GM19467 (cell line): ENCODE data around the gene LGALS9B.
"Not testable (repeated sequence)": the region's sequence is repeated elsewhere in the genome, so short reads cannot be mapped to it uniquely, and the experiment has no call there.

Experiments used
- ATAC-seq: cut with Tn5 transposase; IDR thresholded peaks from one replicate; pipeline ENCODE4 v1.9.1; 2021; ENCODE audit warnings: mild to moderate bottlenecking, moderate library complexity; ENCODE audit not compliant: unreplicated experiment

LGALS9B gene

DNA sequence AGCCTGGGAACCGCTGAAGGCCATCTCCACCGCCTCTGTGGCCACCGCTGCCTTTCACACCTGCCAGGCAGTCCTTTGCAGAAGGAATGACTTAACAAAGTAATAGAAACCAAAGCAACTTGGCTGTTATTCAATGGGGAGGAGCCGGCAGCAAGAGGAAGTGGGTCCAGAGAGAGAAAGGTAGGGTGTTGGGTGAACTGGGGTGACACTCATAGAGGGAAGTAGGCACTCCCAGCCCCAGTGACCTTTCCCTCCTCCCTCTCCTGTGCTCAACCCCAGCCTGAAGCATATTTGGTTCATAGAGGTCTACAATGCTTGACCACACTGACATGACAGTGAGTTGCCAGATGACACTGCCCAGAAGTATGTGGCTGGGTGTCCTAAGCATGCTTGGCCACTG is at the start of gene LGALS9B:
LGALS9B (minus strand) TSS at position 93 of the 400 bp plus-strand sequence; CDS start at position 24, 69 bp downstream.
- peak; percentile 82 for ATAC-seq

DNA sequence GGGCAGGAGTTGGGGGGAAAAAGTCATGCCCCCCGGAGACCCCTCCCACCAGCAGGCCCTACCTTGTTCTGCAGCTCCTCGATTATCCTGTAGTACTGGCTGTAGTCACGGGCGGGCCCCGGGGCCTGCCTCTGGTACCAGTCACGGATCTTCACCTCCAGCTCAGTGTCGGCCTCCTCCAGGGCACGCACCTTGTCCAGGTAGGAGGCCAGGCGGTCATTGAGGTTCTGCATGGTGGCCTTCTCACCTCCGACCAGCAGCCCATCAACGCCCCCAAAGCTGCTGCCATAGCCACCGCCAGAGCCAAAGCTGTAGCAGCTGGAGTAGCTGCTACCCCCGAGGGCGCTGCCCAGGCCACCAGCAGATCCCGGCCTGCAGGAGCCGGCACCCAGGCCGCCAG is 49.6 kb upstream of the LGALS9B start:
- not testable (repeated sequence) for ATAC-seq

DNA sequence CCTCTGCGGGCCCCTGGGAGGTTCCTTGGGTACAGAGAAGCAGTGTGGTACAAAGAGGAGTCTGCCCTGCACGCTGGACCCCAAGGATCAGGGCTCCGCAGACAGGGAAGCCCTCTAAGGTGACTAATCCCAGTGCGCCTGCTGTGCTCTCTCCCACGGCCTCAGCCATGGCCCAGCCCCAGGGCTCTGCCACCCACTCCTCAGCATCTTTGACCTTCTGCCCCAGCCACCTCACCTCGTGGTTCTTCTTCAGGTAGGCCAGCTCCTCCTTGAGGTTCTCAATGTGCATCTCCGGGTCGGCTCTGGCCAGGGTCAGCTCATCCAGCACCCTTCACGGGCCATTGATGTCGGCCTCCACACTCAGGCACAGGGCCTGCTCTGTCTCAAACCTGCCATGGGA is 47.8 kb upstream of the LGALS9B start:
- not testable (repeated sequence) for ATAC-seq

DNA sequence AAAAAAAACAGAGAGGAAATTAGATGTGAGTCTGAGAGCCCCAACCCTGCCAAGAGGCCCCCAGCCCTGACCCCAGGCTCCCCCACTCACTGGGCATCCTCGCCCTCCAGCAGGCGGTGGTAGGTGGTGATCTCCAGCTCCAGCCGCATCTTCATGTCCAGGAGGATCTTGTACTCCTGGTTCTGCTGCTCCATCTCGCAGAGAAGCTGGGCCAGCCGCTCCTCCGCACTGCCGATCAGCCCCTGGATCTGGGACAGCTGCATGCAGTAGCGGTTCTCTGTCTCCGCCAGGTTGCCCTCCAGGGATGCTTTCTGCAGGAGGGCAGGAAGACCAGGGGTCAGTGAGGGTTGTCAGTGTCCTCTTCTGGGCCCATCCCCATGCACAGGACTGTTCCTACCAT is 46.2 kb upstream of the LGALS9B start:
- not testable (repeated sequence) for ATAC-seq

DNA sequence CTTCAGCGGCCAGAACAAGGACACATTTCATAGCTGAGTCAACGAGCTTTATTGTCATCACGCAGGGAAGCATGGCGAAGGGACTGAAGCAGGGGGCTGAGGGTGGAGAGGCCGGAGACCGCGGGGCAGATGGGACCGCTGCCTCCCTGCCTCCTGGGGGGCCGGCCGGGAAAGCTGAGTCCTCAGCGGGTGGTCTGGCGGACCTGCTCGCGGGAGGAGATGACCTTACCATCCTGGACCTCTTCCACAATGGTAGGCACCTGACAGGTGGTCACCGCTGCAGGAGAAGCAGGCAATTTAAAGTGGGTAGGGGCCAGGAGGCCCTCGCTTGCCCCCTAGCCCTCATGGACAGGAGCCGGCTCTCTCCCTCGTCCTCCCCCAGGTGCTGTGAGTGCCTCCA is 45.0 kb upstream of the LGALS9B start:
- not testable (repeated sequence) for ATAC-seq

DNA sequence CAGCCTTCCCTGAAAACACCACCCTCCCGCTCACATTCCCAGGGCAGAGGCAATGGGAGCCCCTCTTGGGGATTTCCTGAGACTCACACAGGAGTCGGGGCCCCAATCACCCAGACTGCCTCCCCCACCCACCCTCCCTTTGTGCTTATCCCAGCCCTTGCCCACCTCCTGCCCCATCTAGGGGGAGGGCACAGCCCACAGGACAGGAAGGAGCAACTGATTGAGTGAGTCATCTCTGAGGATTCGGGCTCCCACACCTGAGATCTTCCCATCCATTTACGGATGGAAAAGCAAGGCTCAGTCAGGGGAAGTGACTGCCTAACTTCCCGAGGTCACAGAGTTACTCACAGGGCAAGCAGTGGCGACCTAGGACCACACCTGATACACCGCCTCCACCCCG is 44.4 kb upstream of the LGALS9B start:
- ATAC-seq: not testable (repeated sequence)

DNA sequence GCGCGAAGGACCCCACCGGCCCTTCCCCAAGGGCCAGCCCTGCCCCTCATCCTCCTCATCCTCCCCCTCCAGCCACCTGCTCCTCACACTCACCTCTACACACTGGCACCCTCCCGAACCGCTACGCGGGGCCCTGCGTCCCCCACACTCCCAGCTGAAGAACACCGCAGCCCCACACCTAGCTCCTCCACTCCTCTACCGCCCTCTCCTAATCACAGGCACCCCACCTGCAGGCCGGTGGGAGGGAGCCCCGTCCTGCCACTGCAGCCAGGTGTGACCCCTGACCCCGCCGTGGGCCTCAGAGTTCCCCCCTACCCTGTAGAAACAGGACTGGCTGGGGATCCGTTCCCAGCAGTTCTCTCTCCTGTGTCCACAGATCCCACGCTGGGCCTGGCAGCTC is 38.0 kb upstream of the LGALS9B start:
- ATAC-seq: not testable (repeated sequence)

DNA sequence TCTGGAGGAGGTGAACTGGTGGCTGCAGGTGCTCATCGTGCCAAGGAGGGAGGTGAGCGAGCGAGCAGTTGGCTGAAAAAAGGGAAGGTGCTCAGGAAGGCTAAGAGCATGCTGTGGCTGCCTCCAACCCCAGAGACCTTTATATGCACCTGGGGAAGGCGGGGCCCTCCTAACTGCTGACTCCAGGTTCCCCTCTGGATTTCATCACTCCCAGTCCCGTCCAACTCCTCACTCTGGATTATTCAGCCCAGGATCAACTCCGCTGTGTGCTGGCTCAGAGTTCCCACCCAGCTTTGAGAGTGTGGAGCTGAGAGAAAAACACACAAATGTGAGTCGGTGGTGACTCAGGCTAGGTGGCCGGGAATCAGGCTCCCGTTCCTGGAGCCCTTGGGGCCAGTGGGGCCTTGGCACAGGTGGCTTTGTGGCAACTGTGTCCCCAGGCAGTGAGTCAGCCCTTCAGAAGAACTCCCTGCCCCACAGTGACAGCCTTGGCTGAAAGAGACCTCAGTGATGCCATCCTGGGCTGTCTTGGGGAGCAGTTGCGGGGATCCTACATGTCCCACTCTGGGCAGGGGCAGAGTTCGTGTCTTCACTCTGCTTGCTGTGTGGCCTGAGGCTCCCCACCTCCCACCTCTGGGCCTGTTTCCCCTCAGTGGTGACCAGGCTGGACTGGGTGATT is 37.2 kb upstream of the LGALS9B start:
- ATAC-seq: not testable (repeated sequence)

DNA sequence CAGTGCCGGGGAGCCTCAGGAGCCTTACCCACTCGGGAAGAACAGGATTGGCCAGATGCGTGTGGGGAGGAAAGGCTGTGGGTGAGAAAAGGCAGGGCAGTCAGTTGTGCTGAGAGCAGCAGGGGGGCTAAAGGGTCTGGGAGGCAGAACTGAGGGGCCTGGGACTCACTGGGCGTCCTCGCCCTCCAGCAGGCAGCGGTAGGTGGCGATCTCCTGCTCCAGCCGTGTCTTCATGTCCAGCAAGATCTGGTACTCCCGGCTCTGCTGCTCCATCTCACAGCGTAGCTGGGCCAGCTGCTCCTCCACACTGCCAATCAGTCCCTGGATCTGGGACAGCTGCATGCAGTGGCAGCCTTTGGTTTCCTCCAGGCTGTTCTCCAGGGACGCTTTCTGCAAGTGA is 34.6 kb upstream of the LGALS9B start:
- not testable (repeated sequence) for ATAC-seq

DNA sequence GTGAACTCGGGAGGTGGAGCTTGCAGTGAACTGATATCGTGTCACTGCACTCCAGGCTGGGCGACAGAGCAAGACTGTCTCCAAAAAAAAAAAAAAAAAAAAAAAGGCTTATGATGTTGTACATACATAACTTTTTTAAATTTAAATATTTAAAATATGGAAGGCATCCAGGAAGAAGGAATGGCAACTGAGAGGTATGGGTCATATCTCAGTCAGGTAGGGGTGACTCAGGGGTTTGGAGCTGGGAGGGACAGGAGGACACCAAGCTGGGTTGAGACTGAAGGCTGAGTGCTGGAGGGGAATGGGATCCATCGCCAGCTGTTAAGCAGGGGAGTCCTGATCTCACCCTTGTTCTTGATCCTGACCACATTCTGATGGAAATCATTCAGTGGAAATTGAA is 33.0 kb upstream of the LGALS9B start:
- ATAC-seq: not testable (repeated sequence)

DNA sequence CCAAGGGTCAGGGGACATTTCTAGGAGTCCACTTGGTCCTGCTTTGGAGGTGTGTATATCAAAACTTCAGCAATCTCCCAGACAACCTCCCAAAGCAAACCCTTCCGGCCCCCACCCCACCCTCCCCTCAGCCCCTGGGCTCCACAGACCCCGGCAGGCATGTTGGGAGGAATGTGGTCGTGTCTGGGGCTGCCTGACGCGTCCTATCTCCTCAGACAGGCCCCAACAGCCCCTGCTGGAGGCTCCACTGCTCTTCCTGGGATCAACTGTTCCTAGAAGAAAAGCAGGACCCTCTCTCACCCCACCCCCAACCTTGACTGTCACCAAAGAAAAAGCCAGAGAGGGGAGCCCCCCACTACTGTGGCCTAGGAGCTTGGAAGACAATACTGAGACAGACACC is 28.1 kb upstream of the LGALS9B start:
- not testable (repeated sequence) for ATAC-seq

DNA sequence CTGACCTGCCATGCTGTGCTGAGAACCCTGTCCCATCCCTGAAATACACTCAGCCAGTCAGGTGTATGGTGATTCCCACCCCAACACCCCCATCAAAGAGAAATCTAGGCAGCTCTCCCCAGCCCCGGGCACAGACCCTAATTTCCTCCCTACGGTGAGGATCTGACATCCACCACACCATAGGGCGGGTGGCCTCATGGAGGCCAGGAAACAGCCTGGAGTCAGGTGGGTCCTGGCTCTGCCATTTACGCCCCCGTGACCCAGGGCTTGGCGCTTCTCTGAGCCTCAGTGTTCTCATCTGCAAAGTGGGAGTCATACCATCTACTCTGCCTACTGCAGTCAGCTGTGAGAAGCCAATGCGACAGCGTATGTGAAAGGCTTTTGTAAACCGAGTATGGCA is 27.4 kb upstream of the LGALS9B start:
- not testable (repeated sequence) for ATAC-seq

DNA sequence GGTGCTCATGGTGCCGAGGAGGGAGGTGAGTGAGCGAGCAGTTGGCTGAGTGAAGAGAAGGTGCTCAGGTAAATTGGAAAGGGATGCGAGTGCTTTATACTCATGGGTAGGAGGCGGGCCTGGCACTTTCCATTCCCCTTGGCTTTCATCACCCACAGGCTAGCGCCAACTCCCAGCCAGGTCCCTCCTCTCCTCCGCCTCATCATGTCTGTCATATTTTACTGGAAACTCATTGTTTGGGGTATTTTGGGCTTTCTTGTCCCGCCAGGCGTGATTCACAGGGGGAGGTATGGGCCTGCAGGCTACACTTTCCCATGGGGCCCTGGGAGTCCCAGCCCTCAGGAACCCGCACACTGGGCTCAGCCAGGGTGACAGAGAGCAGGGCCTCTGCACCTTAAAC is 26.8 kb upstream of the LGALS9B start:
- ATAC-seq: not testable (repeated sequence)

DNA sequence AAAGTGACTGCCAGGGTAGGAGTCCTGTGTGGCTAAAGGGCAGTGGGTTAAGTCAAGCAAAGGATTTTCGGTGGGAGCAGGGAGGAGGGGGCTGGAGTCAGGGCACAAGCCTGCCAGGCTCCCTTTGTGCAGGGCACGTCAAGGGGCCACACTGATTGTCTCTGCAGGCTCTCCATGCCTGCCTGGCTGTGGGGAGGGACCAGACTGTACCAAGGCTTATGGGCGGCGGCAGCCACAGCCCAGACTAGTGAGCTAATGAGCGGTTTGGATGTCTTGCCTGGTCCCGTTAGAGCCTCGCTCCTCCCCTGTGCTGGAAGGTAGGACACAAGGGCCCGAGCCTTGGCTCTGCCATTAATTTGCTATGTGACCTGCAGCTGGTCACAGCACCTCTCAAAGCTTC is 25.6 kb upstream of the LGALS9B start:
- not testable (repeated sequence) for ATAC-seq

DNA sequence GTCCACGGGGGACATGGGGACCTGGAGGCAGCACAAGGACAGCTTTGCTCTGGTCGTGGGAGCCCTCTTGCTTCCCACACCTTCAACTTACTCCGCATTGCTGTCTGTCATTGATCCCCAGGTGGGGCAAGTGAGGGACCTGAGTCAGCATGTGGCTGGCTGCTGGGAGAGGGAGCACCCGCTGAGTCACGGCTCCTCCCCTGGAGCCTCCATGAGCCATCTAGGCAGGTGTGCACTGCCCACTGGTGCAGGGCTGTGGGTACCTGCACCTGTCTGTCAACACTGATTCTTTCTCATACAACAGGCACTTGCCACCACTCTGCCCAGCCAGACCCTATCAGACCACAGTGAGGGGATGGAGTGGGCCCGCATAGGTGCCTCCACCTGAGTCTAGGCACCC is 24.8 kb upstream of the LGALS9B start:
- ATAC-seq: not testable (repeated sequence)

DNA sequence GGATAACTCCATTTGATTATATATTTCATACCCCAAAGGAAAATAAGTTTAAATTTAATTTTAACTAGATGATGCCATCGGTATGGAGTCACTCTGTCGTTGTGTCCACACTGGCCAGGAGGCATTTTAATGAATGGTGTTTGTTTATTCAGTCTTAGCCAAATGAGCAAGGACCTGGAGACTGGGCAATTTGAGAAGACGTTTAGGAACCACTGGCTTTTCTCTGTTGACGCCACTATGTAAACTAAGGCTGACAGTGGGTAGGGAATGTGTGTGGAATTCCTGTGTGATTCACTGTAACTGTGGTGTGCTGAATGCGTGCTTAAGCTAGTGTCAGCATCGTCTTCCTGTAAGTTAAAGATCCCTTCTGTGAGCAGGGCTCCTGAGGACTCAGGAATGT is 17.6 kb upstream of the LGALS9B start:
- not testable (repeated sequence) for ATAC-seq

DNA sequence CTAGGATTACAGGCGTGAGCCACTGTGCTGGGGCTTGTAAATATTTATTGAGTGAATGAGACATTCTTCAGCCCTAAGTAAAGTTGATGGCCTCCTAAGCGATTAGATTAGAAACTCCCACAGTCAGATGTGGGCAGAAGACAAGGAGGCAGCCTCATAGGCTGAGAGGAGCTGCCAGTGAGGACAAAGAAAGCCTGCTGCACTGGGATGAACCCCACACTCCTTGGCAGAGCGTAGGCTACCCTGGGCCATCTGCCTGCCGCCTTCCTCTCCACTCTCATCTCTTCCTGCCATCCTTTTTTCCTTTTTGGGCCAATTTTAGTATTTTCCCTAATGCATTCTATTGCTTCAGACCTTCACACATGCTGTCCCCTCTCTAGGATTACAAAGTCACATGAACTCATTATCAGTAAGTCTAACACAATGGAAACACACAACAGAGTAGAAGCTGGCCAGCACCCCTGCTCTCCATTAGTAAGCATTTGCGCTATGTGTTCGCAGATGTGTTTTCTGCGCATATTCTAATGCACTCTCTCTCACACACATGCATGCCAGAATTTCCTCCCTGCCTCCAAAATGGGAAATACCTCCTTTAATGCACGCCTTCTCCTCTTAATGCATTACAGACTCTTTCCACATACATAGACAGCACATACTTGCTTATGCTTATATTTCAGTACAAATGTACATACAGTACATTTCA is 12.7 kb upstream of the LGALS9B start:
- ATAC-seq: not testable (repeated sequence)

DNA sequence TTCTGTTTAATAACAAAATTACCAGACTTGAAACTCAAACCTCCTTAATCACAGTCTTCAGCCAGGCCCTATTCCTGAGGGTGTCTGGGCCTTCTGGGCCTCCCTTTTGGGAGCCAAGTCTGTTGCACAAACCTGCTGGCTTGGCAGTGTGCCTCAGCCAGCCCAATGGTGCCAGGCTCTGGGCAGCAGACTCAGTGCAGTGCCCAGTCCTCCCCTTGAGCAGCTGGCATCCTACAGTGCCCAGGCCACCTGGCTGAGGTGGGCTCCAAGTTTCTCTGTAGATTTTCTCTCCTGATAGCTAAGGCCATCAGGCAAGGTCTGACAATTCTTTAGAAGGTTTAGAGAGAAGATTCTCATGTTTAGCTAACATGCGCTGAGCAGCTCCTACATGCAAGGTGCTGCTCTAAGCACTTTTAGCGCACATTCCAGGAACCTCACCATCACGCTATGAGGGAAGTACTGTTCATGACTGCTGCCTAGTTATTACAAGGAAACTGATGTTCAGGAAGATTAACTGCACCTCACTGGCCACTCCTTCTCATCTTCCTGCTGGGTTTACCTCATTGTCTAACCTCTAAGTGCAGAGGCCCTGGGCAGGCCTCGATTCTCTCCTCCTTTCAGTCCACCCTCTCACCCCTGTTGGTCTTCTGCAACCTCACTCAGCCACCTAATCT is 10.2 kb upstream of the LGALS9B start:
- ATAC-seq: not testable (repeated sequence)

DNA sequence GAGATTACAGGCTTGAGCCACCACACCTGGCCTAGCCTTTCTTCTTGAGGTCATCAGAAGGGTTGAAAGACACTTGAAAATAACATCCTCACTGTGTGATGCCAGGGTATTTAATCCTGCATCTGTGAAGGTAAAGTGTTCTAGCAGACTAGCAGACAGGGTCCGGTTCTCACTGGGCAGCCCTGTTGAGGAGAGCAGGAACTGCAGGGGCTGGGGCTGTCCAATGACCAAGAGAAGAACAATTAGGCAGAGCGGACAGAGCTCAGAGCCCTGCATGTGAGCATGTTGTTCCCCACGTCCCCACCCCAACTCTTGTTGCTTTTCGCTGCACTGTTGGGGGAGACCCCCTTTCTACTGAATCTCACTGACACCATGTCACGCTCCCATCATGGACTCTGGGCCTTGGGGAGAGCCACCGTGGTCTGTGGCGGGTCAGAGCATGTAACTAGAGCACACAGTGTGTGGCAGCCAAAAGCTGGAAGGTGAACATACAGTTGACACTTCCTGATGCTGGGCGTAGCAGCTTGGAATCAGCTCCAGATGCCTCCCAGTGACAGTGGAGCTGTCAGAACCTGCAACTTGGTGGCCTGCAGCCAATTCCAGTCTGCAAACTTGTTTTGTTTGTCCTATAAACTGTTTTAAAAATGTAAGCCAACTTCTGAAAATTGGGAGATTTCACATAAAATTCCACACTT is 7.9 kb upstream of the LGALS9B start:
- ATAC-seq: not testable (repeated sequence)

DNA sequence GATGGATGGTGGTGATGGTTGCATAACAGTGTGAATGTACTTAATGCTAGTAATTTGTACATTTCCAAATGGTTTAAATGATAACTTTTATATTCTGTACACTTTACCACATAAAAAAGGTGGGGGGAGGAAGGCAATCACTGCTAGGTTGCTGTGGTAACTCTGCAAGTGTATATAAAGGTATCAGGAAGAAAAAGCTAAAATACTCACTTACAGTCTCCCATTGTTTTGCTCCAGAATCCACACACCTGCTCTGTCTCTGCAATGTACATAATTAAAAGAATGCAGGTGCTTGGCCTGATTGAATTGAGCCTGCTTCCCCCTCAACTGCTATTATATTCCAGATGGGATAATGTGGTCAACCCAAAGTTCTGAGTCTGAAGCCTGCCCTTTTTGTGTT is 6.7 kb upstream of the LGALS9B start:
- not testable (repeated sequence) for ATAC-seq

DNA sequence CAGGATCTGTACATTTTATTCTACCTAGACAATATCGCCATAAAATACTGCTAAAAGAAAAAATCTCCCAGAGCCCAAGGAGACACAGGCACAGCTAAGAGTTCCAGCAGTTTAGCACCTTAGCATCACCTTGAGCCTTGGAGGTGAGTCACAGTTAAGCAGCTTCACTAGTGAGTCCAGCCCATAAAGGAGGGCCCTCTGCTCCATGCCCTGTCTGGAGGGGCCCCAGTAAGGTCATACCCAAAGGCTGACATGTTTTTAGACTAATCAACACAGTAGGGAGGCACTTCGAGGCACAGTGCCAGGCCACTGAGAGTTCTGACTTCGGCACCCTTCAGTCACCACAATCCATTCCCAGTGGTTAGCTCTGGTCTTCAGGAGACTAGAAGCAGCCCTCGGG is 2.6 kb upstream of the LGALS9B start:
- ATAC-seq: not testable (repeated sequence)
